Gastroesophageal sphincter (tissue), 3 donors: ENCODE results near the gene CACUL1.

Source experiments
- POLR2A ChIP-seq, 2 donors: fragments of 450-650 bp; IDR thresholded peaks; one replicate each; pipeline ENCODE4 v1.6.1; 2017; ENCODE audit warnings: antibody characterized with exemption in 2 of 2, mild to moderate bottlenecking in 2 of 2, moderate library complexity in 1 of 2
- TF ChIP-seq, protein P1 (sequence below), 4 experiments: fragments of 200-600 bp in 2 of 4; fragments of 450-650 bp in 2 of 4; sonication (generic) in 1 of 4; IDR thresholded peaks; one replicate each; pipeline ENCODE4 v1.5.1; 2017 to 2019; ENCODE audit warnings: antibody characterized with exemption in 4 of 4, mild to moderate bottlenecking in 2 of 4, moderate library complexity in 2 of 4

DNA sequence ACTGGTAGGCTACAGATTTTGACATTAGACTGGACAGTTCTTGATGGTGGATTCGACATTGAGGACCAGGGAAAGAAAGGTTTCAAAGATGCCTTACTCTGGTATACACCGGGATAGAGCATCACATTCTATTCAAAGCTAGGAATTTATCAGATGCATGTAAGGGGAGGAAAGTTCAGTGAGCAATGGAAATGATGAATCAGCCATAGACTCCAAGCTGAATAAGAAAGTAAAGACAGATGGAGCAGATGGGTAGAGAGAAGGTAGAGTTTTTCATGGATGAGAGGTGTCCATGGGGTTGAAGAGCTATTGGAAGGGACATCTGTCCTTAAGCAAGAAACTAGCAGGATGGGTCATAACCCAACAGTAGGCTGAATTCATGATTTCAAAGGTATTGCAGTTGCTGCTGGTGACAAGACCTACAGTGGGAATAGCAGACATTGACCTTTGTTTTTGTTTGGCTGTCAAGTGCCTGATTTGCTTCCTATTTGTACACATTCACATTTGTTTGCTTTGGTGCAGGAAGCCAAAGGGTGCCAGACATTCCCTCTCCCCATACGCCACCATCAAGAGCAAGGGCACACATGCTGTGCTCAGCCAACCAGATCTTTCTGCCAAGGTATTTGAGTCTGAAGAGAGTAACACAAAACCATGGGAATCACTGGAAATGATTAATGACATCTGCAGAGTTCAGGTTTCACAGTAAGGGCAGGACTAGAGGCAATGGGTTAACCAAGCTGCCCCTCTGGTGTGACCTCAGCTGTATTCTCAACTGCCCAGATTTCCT lies 8.6 kb upstream of the CACUL1 start:
- TF ChIP-seq, protein P1, sequence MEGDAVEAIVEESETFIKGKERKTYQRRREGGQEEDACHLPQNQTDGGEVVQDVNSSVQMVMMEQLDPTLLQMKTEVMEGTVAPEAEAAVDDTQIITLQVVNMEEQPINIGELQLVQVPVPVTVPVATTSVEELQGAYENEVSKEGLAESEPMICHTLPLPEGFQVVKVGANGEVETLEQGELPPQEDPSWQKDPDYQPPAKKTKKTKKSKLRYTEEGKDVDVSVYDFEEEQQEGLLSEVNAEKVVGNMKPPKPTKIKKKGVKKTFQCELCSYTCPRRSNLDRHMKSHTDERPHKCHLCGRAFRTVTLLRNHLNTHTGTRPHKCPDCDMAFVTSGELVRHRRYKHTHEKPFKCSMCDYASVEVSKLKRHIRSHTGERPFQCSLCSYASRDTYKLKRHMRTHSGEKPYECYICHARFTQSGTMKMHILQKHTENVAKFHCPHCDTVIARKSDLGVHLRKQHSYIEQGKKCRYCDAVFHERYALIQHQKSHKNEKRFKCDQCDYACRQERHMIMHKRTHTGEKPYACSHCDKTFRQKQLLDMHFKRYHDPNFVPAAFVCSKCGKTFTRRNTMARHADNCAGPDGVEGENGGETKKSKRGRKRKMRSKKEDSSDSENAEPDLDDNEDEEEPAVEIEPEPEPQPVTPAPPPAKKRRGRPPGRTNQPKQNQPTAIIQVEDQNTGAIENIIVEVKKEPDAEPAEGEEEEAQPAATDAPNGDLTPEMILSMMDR (IDR thresholded peaks at IDR 0.05): no peak
- TF ChIP-seq POLR2A (IDR thresholded peaks at IDR 0.05): no peak
